SK-N-MC (cell line): Measurements from ENCODE around the gene HOXB7.

ENCODE experiments used
- EZH2 ChIP-seq: fragments of 200-600 bp; sonication (generic); IDR thresholded peaks from one replicate; pipeline ENCODE4 v1.6.1; 2017; ENCODE audit warnings: antibody characterized with exemption
- POLR2AphosphoS5 ChIP-seq: IDR thresholded peaks from 2 replicates; pipeline ENCODE4 v1.6.1; 2012; ENCODE audit warnings: mild to moderate bottlenecking, low read depth, low read length, borderline replicate concordance

- TF ChIP-seq EZH2 (no peak), POLR2AphosphoS5 (no peak)
Measured at GRCh38 chr17:48599354-48599753, 11.5 kb downstream of the HOXB7 start.
